Iris pigment epithelial cell (primary cell): ENCODE results near the gene SLC2A4RG.

ENCODE experiments used
- DNase-seq: peaks from one replicate; pipeline ENCODE4 v3.0.0-alpha.2; 2011; ENCODE audit warnings: low read depth

SLC2A4RG gene

GRCh38 chr20:63699466-63700198 lies 39.9 kb upstream of the SLC2A4RG start:
- no peak for DNase-seq

- no peak for DNase-seq
Observed at GRCh38 chr20:63700199-63701050, 39.2 kb upstream of the SLC2A4RG start.

GRCh38 chr20:63701051-63701328 lies 38.6 kb upstream of the SLC2A4RG start:
- no peak for DNase-seq

GRCh38 chr20:63701329-63702035 lies 38.1 kb upstream of the SLC2A4RG start:
- no peak for DNase-seq

- DNase-seq, result no peak
Observed at GRCh38 chr20:63702036-63702665, 37.4 kb upstream of the SLC2A4RG start.

GRCh38 chr20:63702751-63703470 lies 36.7 kb upstream of the SLC2A4RG start:
- no peak for DNase-seq

- DNase-seq, result no peak
Observed at GRCh38 chr20:63703471-63703975, 36.1 kb upstream of the SLC2A4RG start.

GRCh38 chr20:63703976-63704748 lies 35.4 kb upstream of the SLC2A4RG start:
- no peak for DNase-seq

GRCh38 chr20:63704749-63705117 lies 34.8 kb upstream of the SLC2A4RG start:
- no peak for DNase-seq

GRCh38 chr20:63705232-63706026 lies 34.1 kb upstream of the SLC2A4RG start:
- no peak for DNase-seq

GRCh38 chr20:63706027-63706695 lies 33.4 kb upstream of the SLC2A4RG start:
- DNase-seq, result no peak

- peak; percentile 64 for DNase-seq
Observed at GRCh38 chr20:63706852-63707557, 32.6 kb upstream of the SLC2A4RG start.

GRCh38 chr20:63707558-63708300 lies 31.8 kb upstream of the SLC2A4RG start, which contains the start of the genes ARFRP1 and ZGPAT:
Gene ARFRP1 (minus strand): TSS chr20:63707976. CDS start chr20:63707091, 885 bp downstream.
Gene ZGPAT (plus strand): TSS chr20:63708039. CDS start chr20:63708581, 542 bp downstream.
- DNase-seq, result peak; percentile 87

GRCh38 chr20:63708301-63709148 lies 31.1 kb upstream of the SLC2A4RG start:
- peak; percentile 32 for DNase-seq

- DNase-seq, result no peak
Observed at GRCh38 chr20:63709149-63709527, 30.4 kb upstream of the SLC2A4RG start.

- no peak for DNase-seq
Observed at GRCh38 chr20:63711085-63711645, 28.4 kb upstream of the SLC2A4RG start.

- DNase-seq, result no peak
Observed at GRCh38 chr20:63712191-63712590, 27.4 kb upstream of the SLC2A4RG start.
